Pancreas (tissue), 10 donors: ENCODE results near the gene LEF1. TPM values are rescaled to one million over a fixed set of nuclear protein-coding genes. Genes with fewer than 3 reads are reported as not detected.

Experiments used
- ATAC-seq, 4 donors: fragments of 200-7000 bp; cut with Tn5 transposase; one replicate each; pipeline versions ENCODE4 v1.8.0 to v1.9.1; 2020; ENCODE audit warnings: mild to moderate bottlenecking in 4 of 4, moderate library complexity in 4 of 4
- DNase-seq, 6 donors: peaks; one replicate each; pipeline ENCODE4 v3.0.0-alpha.2; 2020
- FAIRE-seq: peaks from 2 replicates; lab custom pipeline; 2012; peaks lifted over from hg19 to GRCh38; lab: Jason Lieb, UNC
- H3K27ac ChIP-seq, 4 donors: fragments of 200-600 bp; sonication (generic); 1 replicate in 3 of 4; 2 replicates in 1 of 4; pipeline versions ENCODE4 v1.5.0 to v1.8.0; 2020
- H3K27me3 ChIP-seq, 4 donors: fragments of 200-600 bp; one replicate each; pipeline ENCODE4 v1.8.0; 2021
- H3K36me3 ChIP-seq, 3 donors: fragments of 200-600 bp; sonication (generic) in 1 of 3; one replicate each; pipeline versions ENCODE4 v1.5.0 to v1.8.0; 2020 to 2021
- H3K4me1 ChIP-seq, 3 donors: fragments of 200-600 bp; one replicate each; pipeline ENCODE4 v1.8.0; 2021
- H3K4me3 ChIP-seq, 4 donors: fragments of 200-600 bp; sonication (generic) in 2 of 4; one replicate each; pipeline versions ENCODE4 v1.5.0 to v1.8.0; 2020 to 2021
- H3K9me3 ChIP-seq, 4 donors: fragments of 200-600 bp; one replicate each; pipeline ENCODE4 v1.8.0; 2021
- WGBS, 2 donors: extraction: QIAGEN DNeasy Blood & Tissue Kit; methylation state at CpG; one replicate each; pipeline ENCODE4 v1.1.7; 2013; 5-methylcytosine and 5-hydroxymethylcytosine counted together
- intact Hi-C, 3 donors: fragments of 100-400 bp; cut with DNase I; formaldehyde crosslinking; loops; one replicate each; pipeline versions ENCODE4 v1.11.1 to v1.14.2; 2022
- polyA plus RNA-seq, 2 donors: library from polyadenylated mRNA; stranded (reverse); fragments of 200-250 nt; gene quantifications; one replicate each; pipeline ENCODE4 v1.2.3, GENCODE V29; 2013
- total RNA-seq, 6 donors: library from RNA; stranded (reverse); fragmentation: NEBNext Ultra II Directional in 4 of 6; extraction: Animal tissue kit (Norgen Biotek cat#: 25700) in 4 of 6; gene quantifications; one replicate each; pipeline versions ENCODE4 v1.2.1 to v1.2.4, GENCODE V29; 2021 to 2023
- TF ChIP-seq, protein P1 (sequence below), 4 donors: fragments of 200-600 bp; sonication (generic) in 3 of 4; IDR thresholded peaks; one replicate each; pipeline versions ENCODE4 v1.5.0 to v1.8.0; 2021; ENCODE audit warnings: antibody characterized with exemption in 4 of 4
- donor health status: healthy with polysubstance abuse.
- donor health status: DM: no; HTN: no; CAD: no; lungs with moderate emphysema.
- donor health status: DM: no; HTN: no; CAD: no.
- donor health status: control.
- donor health status: control.
- donor health status: Bipolar disorder and iron deficiency.
- donor health status: DM: yes; HTN: yes; CAD: no.
- donor health status: DM: no; HTN: no; CAD: no.
- donor health status: DM: no; HTN: no; CAD: no.
- donor health status: DM: yes; HTN: yes; CAD: no.

The LEF1 gene
- total and polyA plus RNA-seq, 8 donors: 0.28 to 3.5 (median 0.86) TPM

DNA sequence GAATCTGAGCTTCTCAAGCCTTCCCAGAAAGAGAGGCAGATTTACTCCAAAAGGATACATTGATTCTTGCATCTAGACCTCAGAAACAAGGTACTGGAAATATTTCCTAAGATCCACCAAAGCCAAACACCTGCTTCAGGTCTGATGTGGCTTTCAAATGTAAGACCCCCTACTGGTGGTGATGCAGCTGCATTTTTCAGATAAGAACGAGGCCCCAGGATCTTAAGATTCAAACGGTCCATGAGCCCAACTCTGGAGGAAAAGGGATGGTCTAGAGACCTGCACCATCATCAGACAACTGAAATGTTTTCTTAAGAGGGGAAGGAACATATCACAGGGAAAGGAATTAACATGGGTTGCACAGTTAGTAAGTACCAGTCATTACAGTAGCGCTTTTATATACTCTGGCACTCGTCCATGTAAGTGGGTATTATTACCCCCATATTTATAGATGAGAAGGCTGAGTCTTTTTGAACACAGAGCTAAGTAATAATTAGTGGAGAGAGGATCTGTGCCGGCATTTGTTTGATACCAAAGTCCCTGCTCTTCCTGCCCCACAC is 73.7 kb downstream of the LEF1 start:
- DNase-seq (no peak), ATAC-seq (no peak), FAIRE-seq (no peak)
- intact Hi-C loops: no loop called here
- WGBS, 2 donors: 57 to 61% methylated on average over 5 of the region's 5 CpGs
- no peaks in the 10 kb centered on the region for H3K4me1 ChIP-seq
- H3K27me3 ChIP-seq: no peaks in the 10 kb centered on the region
- H3K27ac ChIP-seq: no peak overlapping the region
- H3K36me3 ChIP-seq: no peaks in the 10 kb centered on the region
- H3K9me3 ChIP-seq: no peaks in the 10 kb centered on the region
- TF ChIP-seq, protein P1, sequence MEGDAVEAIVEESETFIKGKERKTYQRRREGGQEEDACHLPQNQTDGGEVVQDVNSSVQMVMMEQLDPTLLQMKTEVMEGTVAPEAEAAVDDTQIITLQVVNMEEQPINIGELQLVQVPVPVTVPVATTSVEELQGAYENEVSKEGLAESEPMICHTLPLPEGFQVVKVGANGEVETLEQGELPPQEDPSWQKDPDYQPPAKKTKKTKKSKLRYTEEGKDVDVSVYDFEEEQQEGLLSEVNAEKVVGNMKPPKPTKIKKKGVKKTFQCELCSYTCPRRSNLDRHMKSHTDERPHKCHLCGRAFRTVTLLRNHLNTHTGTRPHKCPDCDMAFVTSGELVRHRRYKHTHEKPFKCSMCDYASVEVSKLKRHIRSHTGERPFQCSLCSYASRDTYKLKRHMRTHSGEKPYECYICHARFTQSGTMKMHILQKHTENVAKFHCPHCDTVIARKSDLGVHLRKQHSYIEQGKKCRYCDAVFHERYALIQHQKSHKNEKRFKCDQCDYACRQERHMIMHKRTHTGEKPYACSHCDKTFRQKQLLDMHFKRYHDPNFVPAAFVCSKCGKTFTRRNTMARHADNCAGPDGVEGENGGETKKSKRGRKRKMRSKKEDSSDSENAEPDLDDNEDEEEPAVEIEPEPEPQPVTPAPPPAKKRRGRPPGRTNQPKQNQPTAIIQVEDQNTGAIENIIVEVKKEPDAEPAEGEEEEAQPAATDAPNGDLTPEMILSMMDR (IDR thresholded peaks at IDR 0.05): no peak
- no peak overlapping the region for H3K4me3 ChIP-seq

DNA sequence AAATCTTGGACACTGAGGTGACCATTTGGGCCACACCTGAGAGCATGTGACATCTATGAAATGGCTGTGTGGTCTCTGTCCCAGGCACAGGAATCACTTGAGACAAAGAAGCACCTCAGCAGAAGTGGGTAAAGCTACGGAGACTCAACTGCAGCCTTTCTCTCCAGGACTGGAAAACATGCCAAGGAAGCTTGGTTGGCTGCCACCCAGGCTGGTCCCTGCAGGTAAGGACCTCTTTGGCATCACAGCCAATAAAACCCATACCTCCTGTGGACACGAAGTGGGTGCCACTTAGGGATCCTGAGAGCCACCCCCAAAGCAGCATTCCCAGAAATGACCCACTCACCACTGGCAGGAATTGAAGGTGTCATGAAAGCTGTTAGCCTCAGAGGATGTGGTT is 74.6 kb downstream of the LEF1 start:
- FAIRE-seq (no peak), ATAC-seq (no peak), DNase-seq (no peak)
- no peak overlapping the region for H3K4me3 ChIP-seq
- WGBS, 2 donors: 68 to 80% methylated on average over 2 of the region's 2 CpGs
- no peaks in the 10 kb centered on the region for H3K36me3 ChIP-seq
- no peak overlapping the region for H3K27ac ChIP-seq
- H3K27me3 ChIP-seq: no peaks in the 10 kb centered on the region
- TF ChIP-seq, protein P1 (IDR thresholded peaks at IDR 0.05): no peak
- no peaks in the 10 kb centered on the region for H3K4me1 ChIP-seq
- H3K9me3 ChIP-seq: no peaks in the 10 kb centered on the region
- intact Hi-C loops: no loop called here

DNA sequence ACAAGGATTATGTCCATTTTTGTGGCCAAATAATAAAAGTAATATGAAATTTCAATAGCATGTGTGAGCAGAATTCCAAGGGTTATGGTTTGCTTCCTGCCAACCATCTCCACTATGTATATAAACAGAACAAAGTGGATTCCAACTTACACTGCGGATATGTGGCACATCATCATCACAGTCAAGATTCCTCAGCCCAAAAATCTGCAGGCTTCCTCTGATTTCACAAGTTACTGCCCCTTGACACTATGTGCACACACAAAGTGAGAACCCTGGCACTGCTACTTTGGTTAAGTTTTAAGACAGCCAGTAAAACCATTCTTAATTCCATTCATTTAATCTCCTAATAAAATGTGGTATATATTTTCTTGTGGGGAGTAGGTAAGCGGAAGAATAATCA is 76.4 kb downstream of the LEF1 start:
- ATAC-seq (no peak), FAIRE-seq (no peak), DNase-seq (no peak)
- intact Hi-C loops: no loop called here
- TF ChIP-seq, protein P1 (IDR thresholded peaks at IDR 0.05): no peak
- H3K27me3 ChIP-seq: no peaks in the 10 kb centered on the region
- H3K4me1 ChIP-seq: no peaks in the 10 kb centered on the region
- no peak overlapping the region for H3K4me3 ChIP-seq
- no peak overlapping the region for H3K27ac ChIP-seq
- no peaks in the 10 kb centered on the region for H3K9me3 ChIP-seq
- H3K36me3 ChIP-seq: no peaks in the 10 kb centered on the region
- WGBS, 2 donors: 92 to 94% methylated on average over 2 of the region's 2 CpGs

DNA sequence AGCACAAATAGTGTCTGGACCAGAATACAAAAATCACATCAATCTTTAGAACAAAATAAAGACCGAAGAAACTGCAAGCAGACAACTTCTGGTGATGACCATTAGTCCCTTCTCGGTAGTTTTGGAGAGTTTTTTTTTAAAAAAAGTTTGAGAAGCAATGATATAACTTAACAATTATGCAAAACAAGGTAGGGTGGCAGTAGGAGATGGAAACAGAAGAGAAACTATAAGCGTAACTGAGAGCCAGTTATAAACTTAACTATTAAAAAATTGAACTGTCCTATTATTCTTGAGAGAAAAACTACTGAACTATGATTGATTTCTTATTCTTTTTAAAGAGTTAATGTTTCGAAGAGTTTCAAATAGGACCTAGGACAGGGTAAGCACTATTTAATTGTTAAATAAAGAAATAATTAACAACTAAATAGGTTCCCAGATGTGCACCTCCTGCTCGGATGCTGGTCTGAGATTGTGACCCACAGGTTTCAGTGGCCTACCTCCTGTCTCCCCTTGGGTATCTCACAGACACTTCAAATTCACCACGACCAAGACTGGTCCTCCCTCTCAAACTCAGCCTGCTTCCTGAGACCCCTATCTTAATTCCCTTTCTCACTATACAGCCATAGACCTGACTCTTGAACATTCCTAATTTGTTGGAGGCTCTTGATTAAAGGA is 81.3 kb downstream of the LEF1 start:
- intact Hi-C loops: no loop called here
- WGBS, 2 donors: 66 to 73% methylated on average over 6 of the region's 6 CpGs

More for the DNA sequence above, 81.3 kb downstream of the LEF1 start:
- ATAC-seq (no peak), DNase-seq (no peak), FAIRE-seq (no peak)
- no peak overlapping the region for H3K4me3 ChIP-seq
- no peaks in the 10 kb centered on the region for H3K36me3 ChIP-seq
- no peak overlapping the region for H3K27ac ChIP-seq
- H3K4me1 ChIP-seq: no peaks in the 10 kb centered on the region
- H3K27me3 ChIP-seq: no peaks in the 10 kb centered on the region
- TF ChIP-seq, protein P1 (IDR thresholded peaks at IDR 0.05): no peak
- H3K9me3 ChIP-seq: no peaks in the 10 kb centered on the region
